Measurements from ENCODE around the gene STK24.

The STK24 gene

GRCh38 chr13:98397221-98397620 lies 179.7 kb downstream of the STK24 start:
- DNase-seq (ENCODE audit: insufficient read length), result no peak

GRCh38 chr13:98396071-98396710 lies 180.7 kb downstream of the STK24 start:
- FAIRE-seq, result no peak
- TF ChIP-seq POLR2A (IDR thresholded peaks at IDR 0.05; ENCODE audit: low read depth, low read length), result no peak
- no peak for TF ChIP-seq TAF1 (IDR thresholded peaks at IDR 0.05; ENCODE audit: borderline replicate concordance, low read depth, low read length)
- no peak for TF ChIP-seq POLR2AphosphoS5 (IDR thresholded peaks at IDR 0.05; ENCODE audit: low read depth, low read length)
- DNase-seq (ENCODE audit: insufficient read length), result no peak

More at GRCh38 chr13:98397221-98397620, 179.7 kb downstream of the STK24 start:
- FAIRE-seq, result no peak
- TF ChIP-seq POLR2AphosphoS5 (IDR thresholded peaks at IDR 0.05; ENCODE audit: low read depth, low read length), result no peak

Data from GM12892 (cell line).